AG04450 (cell line): ENCODE results near the gene COX19. TPM values are rescaled to one million over a fixed set of nuclear protein-coding genes. Genes with fewer than 3 reads are reported as not detected.

Experiments
- CTCF ChIA-PET: fragments of 300-600, 350-600 bp; formaldehyde crosslinking; extraction: SDS; loops from one replicate; lab custom pipeline; 2022; ENCODE audit warnings: antibody characterized with exemption, inconsistent platforms; lab: Charles Lee
- POLR2A ChIA-PET: fragments of 350-600 bp; formaldehyde crosslinking; extraction: SDS; loops from one replicate; lab custom pipeline; 2021; ENCODE audit warnings: antibody characterized with exemption, inconsistent platforms; lab: Yijun Ruan, JAX
- DNase-seq: peaks from one replicate; pipeline ENCODE4 v3.0.0-alpha.2; 2011; ENCODE audit warnings: low read depth, low spot score
- H3K27ac ChIP-seq: one replicate; pipeline ENCODE4 v1.5.1; 2012; ENCODE audit warnings: low read depth, low read length, control low read depth
- H3K27me3 ChIP-seq: one replicate; pipeline ENCODE4 v1.6.0; 2012; ENCODE audit warnings: low read length; ENCODE audit not compliant: control insufficient read depth, insufficient read depth
- H3K4me3 ChIP-seq: 2 replicates; pipeline ENCODE4 v1.5.1; 2011; ENCODE audit warnings: mild to moderate bottlenecking, low read depth, low read length, control low read depth
- H3K9me3 ChIP-seq: 2 replicates; pipeline ENCODE4 v1.5.1; 2012; ENCODE audit warnings: low read length; ENCODE audit not compliant: control insufficient read depth, insufficient read depth
- polyA plus RNA-seq: library from polyadenylated mRNA; depleted of rRNA; stranded (reverse); fragments of >200 nt; gene quantifications from 2 replicates; pipeline ENCODE4 v1.2.3, GENCODE V29; 2011
- TF ChIP-seq, protein P1 (sequence below): IDR thresholded peaks from 2 replicates; pipeline ENCODE4 v1.5.1; 2011; ENCODE audit warnings: low read depth, low read length, control low read depth, inconsistent platforms

The COX19 gene
- polyA plus RNA-seq, 1 experiment, result 6.8 TPM

DNA sequence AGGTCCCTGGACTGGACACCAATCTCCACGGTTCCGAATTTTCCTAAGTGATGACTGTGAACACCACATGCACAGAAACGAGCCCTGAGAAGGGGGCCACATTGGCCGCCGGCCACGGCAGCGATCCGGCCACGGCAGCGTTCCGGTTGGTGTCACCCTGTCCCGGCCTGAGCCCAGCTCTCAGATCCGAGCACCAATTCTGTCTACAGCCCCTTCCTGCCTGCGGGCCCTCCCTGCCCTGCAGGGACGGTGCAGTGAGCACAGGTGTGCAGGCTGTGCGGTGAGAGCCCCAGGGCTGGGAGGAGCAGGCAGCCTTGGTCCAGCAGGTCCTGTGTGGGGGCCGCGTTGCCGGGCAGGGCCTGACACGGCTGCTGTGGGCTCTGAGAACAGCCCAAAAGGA lies 39.3 kb upstream of the COX19 start:
- Histone ChIP-seq H3K27me3 (no peaks in the 10 kb centered on the region), H3K4me3 (no peak overlapping the region), H3K27ac (no peak overlapping the region), H3K9me3 (peaks cover 10% of the 10 kb centered on the region; the same call in 1 of the 2 replicates)
- ChIA-PET CTCF (no interaction called here), POLR2A (no interaction called here)
- TF ChIP-seq, protein P1, sequence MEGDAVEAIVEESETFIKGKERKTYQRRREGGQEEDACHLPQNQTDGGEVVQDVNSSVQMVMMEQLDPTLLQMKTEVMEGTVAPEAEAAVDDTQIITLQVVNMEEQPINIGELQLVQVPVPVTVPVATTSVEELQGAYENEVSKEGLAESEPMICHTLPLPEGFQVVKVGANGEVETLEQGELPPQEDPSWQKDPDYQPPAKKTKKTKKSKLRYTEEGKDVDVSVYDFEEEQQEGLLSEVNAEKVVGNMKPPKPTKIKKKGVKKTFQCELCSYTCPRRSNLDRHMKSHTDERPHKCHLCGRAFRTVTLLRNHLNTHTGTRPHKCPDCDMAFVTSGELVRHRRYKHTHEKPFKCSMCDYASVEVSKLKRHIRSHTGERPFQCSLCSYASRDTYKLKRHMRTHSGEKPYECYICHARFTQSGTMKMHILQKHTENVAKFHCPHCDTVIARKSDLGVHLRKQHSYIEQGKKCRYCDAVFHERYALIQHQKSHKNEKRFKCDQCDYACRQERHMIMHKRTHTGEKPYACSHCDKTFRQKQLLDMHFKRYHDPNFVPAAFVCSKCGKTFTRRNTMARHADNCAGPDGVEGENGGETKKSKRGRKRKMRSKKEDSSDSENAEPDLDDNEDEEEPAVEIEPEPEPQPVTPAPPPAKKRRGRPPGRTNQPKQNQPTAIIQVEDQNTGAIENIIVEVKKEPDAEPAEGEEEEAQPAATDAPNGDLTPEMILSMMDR, result no peak
- no peak for DNase-seq

DNA sequence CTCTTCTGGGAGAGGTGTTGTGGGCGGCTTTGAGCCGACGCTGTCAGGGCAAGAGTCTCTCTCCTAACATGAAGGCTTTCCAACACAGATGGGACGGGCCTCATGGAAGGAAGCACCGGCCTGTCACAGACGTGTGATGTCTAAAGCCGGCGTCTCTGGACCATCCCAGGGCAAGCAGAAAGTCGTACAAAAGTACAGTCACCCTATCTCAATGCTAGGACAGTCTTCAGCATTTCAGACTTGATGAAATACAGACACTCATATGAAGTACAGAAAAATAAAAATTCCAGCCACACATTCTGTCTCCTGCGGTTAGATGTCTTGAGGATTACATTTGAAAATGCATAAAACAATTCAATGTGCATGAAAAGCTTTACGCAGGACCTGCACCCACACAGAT lies 38.2 kb upstream of the COX19 start:
- TF ChIP-seq, protein P1, result no peak
- Histone ChIP-seq H3K27ac (no peak overlapping the region), H3K4me3 (no peak overlapping the region), H3K9me3 (peaks cover 17% of the 10 kb centered on the region; the same call in 1 of the 2 replicates), H3K27me3 (no peaks in the 10 kb centered on the region)
- DNase-seq, result no peak
- POLR2A ChIA-PET, result no interaction called here
- CTCF ChIA-PET, result interaction anchor here (0.6 to 1.4 kb wide), 2 partner anchors 21 to 76 kb away, joined by 3 to 4 read pairs; no protein-coding TSS in a partner anchor

DNA sequence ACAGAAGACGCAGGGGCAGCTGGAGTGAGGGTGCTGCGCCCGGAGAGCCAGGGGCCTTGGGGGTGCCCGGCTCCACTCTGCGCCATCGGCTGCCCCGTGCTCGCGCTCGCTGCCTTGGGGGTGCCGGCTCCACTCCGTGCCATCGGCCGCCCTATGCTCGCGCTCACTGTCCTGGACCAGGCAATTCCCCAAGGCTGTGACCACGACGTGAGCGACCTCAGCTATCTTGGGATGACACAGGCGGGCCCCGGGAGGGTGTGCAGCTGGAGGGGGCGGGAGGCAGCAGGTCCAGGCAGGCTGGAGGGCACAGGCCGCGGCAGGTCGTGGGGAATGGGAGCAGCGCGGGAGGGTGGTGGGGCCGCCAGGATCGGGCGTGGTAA lies 37.4 kb upstream of the COX19 start:
- ChIA-PET CTCF (interaction anchor here (1.4 kb wide), 1 partner anchor 20 kb away, joined by 4 read pairs; no protein-coding TSS in a partner anchor), POLR2A (no interaction called here)
- Histone ChIP-seq H3K9me3 (peaks cover 17% of the 10 kb centered on the region; the same call in 1 of the 2 replicates), H3K27me3 (no peaks in the 10 kb centered on the region), H3K4me3 (no peak overlapping the region), H3K27ac (no peak overlapping the region)
- TF ChIP-seq, protein P1, result no peak
- DNase-seq, result no peak

DNA sequence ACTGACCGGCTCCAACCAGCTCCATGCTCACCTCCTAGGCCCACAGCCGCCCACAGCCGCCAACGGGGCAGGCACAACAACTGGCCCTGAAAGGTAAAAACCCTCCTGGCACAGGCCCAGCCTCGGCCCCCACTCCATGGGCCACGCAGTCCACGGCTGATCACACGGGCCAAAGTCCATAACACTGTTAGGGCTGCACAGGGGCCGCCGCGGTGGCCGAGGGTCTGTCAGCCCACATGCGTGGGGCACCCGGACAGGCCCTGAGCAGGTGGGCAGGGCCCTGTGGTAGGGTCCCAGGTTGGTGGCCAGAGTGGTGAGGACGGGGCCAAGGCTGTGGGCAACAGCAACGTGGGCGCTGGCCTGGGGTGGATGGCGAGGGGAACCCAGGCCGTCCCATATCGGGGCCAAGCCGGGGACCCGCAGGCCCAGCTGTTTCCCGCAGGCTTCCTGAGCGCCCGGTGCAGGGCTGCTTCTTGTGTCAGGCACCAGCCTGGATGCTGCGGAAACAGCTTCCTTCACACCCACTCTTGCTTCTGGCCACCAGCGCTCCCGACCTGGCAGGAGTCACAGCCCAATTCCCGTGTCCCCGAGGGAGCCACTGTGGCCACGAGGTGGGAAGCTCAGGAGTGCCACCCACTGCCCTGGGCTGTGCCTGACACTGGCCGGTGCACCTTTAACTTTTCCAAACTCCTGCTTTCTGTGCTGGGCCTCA lies 36.8 kb upstream of the COX19 start:
- TF ChIP-seq, protein P1, result no peak
- Histone ChIP-seq H3K9me3 (peaks cover 12% of the 10 kb centered on the region; the same call in 1 of the 2 replicates), H3K27me3 (no peaks in the 10 kb centered on the region), H3K27ac (no peak overlapping the region), H3K4me3 (no peak overlapping the region)
- ChIA-PET POLR2A (no interaction called here), CTCF (interaction anchor here (1.4 kb wide), 1 partner anchor 20 kb away, joined by 4 read pairs; no protein-coding TSS in a partner anchor)
- no peak for DNase-seq

DNA sequence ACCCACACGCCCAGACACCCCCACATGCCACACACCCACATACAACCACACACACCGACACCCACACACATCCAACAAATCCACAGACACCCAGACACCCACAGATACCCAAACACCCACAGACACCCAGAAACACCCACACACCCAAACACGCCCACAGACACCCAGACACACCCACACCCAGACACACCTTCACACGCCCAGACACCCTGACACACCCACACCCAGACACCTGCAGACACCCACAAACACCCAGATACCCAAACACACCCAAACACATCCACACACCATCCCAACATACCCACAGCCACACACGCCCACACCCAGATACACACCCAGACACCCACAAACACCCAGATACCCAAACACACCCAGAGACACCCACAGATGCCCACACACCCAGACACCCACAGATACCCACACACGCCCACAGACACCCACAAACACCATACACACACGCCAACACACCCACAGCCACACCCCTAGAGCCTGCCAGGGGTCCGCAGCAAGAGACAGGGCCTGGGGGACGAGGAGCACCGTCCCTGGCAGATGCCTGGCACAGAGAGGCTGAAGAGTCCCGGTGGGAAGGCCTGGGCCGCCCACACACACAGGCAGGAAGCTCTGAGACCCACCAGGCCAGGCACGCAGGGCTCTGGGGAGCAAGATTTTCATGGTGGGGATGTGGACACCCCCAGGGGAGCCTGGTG lies 36.1 kb upstream of the COX19 start:
- H3K27ac ChIP-seq, result no peak overlapping the region
- ChIA-PET POLR2A (no interaction called here), CTCF (no interaction called here)
- TF ChIP-seq, protein P1, result no peak
- H3K27me3 ChIP-seq, result no peaks in the 10 kb centered on the region
- H3K4me3 ChIP-seq, result no peak overlapping the region
- DNase-seq, result no peak
- peaks cover 7% of the 10 kb centered on the region; the same call in 1 of the 2 replicates for H3K9me3 ChIP-seq
